Left lung (tissue), 10 donors: ENCODE measurements around the gene ZBTB46. TPM values are rescaled to one million over a fixed set of nuclear protein-coding genes. Genes with fewer than 3 reads are reported as not detected.
A peak's percentile ranks its signal among the peaks of the same experiment; 100 is the strongest.
"Not testable (repeated sequence)": the region's sequence is repeated elsewhere in the genome, so short reads cannot be mapped to it uniquely, and the experiment has no call there.

ENCODE experiments used
- ATAC-seq: fragments of 200-7000 bp; cut with Tn5 transposase; one replicate; pipeline ENCODE4 v1.9.1; 2020; ENCODE audit warnings: moderate library complexity
- DNase-seq, 4 donors: peaks; one replicate each; pipeline ENCODE4 v3.0.0-alpha.2; 2013 to 2020
- H3K27ac ChIP-seq, 2 donors: fragments of 200-600 bp; sonication (generic) in 1 of 2; one replicate each; pipeline versions ENCODE4 v1.5.0 to v1.8.0; 2020 to 2021
- H3K27me3 ChIP-seq, 2 donors: fragments of 200-600 bp; sonication (generic) in 1 of 2; one replicate each; pipeline versions ENCODE4 v1.5.0 to v1.8.0; 2020 to 2021
- H3K36me3 ChIP-seq, 2 donors: fragments of 200-600 bp; sonication (generic) in 1 of 2; one replicate each; pipeline versions ENCODE4 v1.5.0 to v1.8.0; 2020 to 2021
- H3K4me1 ChIP-seq, 2 donors: fragments of 200-600 bp; one replicate each; pipeline ENCODE4 v1.8.0; 2021
- H3K4me3 ChIP-seq, 2 donors: fragments of 200-600 bp; sonication (generic) in 1 of 2; one replicate each; pipeline versions ENCODE4 v1.5.0 to v1.8.0; 2020 to 2021; ENCODE audit warnings: mild to moderate bottlenecking in 1 of 2
- H3K9me3 ChIP-seq, 2 donors: fragments of 200-600 bp; sonication (generic) in 1 of 2; one replicate each; pipeline versions ENCODE4 v1.5.0 to v1.8.0; 2020 to 2021
- CTCF ChIP-seq, 2 donors: fragments of 200-600 bp; sonication (generic) in 1 of 2; IDR thresholded peaks; one replicate each; pipeline versions ENCODE4 v1.5.0 to v1.8.0; 2021; ENCODE audit warnings: antibody characterized with exemption in 2 of 2
- intact Hi-C, 2 donors: fragments of 100-400 bp; cut with DNase I; formaldehyde crosslinking; loops; one replicate each; pipeline versions ENCODE4 v1.11.2 to v1.14.2; 2022
- polyA plus RNA-seq, 6 donors: library from polyadenylated mRNA; unstranded; fragments of 120-200 nt; gene quantifications; one replicate each; pipeline ENCODE4 v1.2.1, GENCODE V29; 2013; ENCODE audit not compliant: insufficient read length in 6 of 6
- total RNA-seq, 2 donors: library from RNA; stranded (reverse); fragmentation: NEBNext Ultra II Directional; extraction: Animal tissue kit (Norgen Biotek cat#: 25700); gene quantifications; one replicate each; pipeline ENCODE4 v1.2.1, GENCODE V29; 2021
- donor health status: DM: no; HTN: yes; CAD: no.
- donor health status: DM: no; HTN: no; CAD: no.

ZBTB46 gene
- total and polyA plus RNA-seq, 8 donors = 9.2 to 16.3 (median 11.7) TPM

DNA sequence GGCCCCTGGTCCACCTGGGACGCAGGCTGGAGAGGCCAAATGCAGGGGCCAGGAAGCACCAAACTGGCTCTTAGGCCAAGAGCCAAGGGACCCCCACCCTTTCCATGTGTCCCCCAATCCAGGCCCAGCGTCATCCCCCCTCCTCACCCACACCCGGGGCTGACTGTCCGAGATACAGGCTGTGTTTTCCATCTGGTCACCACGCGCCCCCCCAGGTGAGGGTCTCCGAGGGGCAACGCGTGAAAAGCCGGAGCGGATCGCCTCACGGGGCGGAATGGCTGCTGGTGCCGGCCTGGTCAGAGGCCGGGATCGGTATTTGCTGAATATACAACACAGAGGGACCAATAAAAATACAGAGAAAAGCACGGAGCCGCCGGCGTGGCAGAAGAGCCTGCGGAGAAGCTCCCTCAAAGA, 25.0 kb upstream of the ZBTB46 start:
- no peak for ATAC-seq
- DNase-seq = no peak

GRCh38 chr20:63855363-63856097, 24.5 kb upstream of the ZBTB46 start:
- intact Hi-C loops = loop anchor here in 1 of 2 donors (10.0 kb wide), 1 partner anchor 71 kb away; no protein-coding TSS in a partner anchor
- Histone ChIP-seq H3K4me1 (peaks cover 33 to 61% of the 10 kb centered on the region in 2 donors), H3K36me3 (no peaks in the 10 kb centered on the region), H3K4me3 (peak overlapping the region in 1 of 2 donors; percentile 7), H3K27me3 (peaks cover 0 to 37% of the 10 kb centered on the region in 2 donors), H3K27ac (peak overlapping the region; percentile 75 to 78), H3K9me3 (no peaks in the 10 kb centered on the region)
- DNase-seq = peak in 1 of 4 donors; percentile 76
- no peak for ATAC-seq
- no peak for TF ChIP-seq CTCF (IDR thresholded peaks at IDR 0.05)

More for the DNA sequence above, 25.0 kb upstream of the ZBTB46 start:
- H3K4me3 ChIP-seq = no peak overlapping the region
- intact Hi-C loops = loop anchor here in 1 of 2 donors (10.0 kb wide), 1 partner anchor 71 kb away; no protein-coding TSS in a partner anchor
- H3K36me3 ChIP-seq = peaks cover 0 to 2% of the 10 kb centered on the region in 2 donors
- TF ChIP-seq CTCF (IDR thresholded peaks at IDR 0.05) = no peak
- H3K27ac ChIP-seq = no peak overlapping the region
- no peaks in the 10 kb centered on the region for H3K9me3 ChIP-seq
- H3K27me3 ChIP-seq = peaks cover 0 to 37% of the 10 kb centered on the region in 2 donors
- H3K4me1 ChIP-seq = peaks cover 33 to 67% of the 10 kb centered on the region in 2 donors

DNA sequence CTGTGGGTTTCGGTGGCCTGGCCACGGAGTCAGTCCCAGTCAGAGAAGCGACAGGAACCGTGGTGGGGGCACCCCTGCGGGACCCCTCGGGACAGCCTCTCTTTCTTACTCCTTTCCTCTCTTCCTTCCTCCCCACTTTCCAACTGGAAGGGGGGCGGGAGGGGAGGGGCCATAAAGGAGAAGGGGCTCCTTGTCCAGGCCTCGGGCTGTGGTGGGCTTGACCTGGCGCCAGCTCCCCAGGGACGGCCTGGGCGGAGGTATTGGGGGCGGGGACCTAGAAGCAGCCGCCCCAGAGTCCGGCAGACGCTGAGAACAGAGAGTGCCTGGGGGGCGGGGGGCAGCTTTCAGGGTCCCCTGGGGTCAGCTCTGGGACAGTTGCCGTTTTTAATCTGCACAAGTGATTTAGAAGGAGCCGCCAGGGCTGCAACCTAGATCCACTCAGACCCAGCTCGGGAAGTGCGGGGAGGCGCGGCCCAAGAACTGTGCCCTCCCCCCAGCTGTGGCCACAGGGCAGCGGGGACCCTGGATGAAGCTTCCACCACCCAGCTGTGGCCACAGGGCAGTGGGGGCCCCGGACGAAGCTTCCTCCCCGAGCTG, 23.8 kb upstream of the ZBTB46 start:
- intact Hi-C loops = loop anchor here in 1 of 2 donors (10.0 kb wide), 1 partner anchor 70 kb away; no protein-coding TSS in a partner anchor
- TF ChIP-seq CTCF (IDR thresholded peaks at IDR 0.05) = no peak
- Histone ChIP-seq H3K9me3 (no peaks in the 10 kb centered on the region), H3K4me1 (peaks cover 33 to 56% of the 10 kb centered on the region in 2 donors), H3K27ac (peak overlapping the region; percentile 75 to 78), H3K27me3 (peaks cover 0 to 37% of the 10 kb centered on the region in 2 donors), H3K4me3 (peak overlapping the region in 1 of 2 donors; percentile 7), H3K36me3 (no peaks in the 10 kb centered on the region)
- peak in 1 of 4 donors; percentile 77 for DNase-seq
- peak; percentile 13 for ATAC-seq

- no peaks in the 10 kb centered on the region for H3K9me3 ChIP-seq
- H3K27ac ChIP-seq = peak overlapping the region; percentile 75 to 78
- H3K36me3 ChIP-seq = no peaks in the 10 kb centered on the region
- peak in 1 of 4 donors; percentile 84 for DNase-seq
- peaks cover 33 to 53% of the 10 kb centered on the region in 2 donors for H3K4me1 ChIP-seq
- no peak for TF ChIP-seq CTCF (IDR thresholded peaks at IDR 0.05)
- H3K27me3 ChIP-seq = peaks cover 0 to 37% of the 10 kb centered on the region in 2 donors
- intact Hi-C loops = loop anchor here in 1 of 2 donors (10.0 kb wide), 1 partner anchor 69 kb away; no protein-coding TSS in a partner anchor
- peak; percentile 58 for ATAC-seq
- peak overlapping the region in 1 of 2 donors; percentile 7 for H3K4me3 ChIP-seq
Measured at GRCh38 chr20:63854069-63854765, 23.2 kb upstream of the ZBTB46 start.

GRCh38 chr20:63853733-63854068, 22.6 kb upstream of the ZBTB46 start:
- peaks cover 0 to 38% of the 10 kb centered on the region in 2 donors for H3K27me3 ChIP-seq
- not testable (repeated sequence) for H3K4me3 ChIP-seq, ATAC-seq, H3K36me3 ChIP-seq, H3K9me3 ChIP-seq, DNase-seq
- intact Hi-C loops = loop anchor here in 1 of 2 donors (10.0 kb wide), 1 partner anchor 69 kb away; no protein-coding TSS in a partner anchor
- peaks cover 33 to 48% of the 10 kb centered on the region in 2 donors for H3K4me1 ChIP-seq
- peak overlapping the region; percentile 75 to 78 for H3K27ac ChIP-seq

GRCh38 chr20:63851548-63851943, 20.5 kb upstream of the ZBTB46 start:
- H3K4me3 ChIP-seq, DNase-seq, H3K36me3 ChIP-seq, H3K27ac ChIP-seq, ATAC-seq, H3K9me3 ChIP-seq: not testable (repeated sequence)
- intact Hi-C loops = loop anchor here in 1 of 2 donors (10.0 kb wide), 1 partner anchor 67 kb away; no protein-coding TSS in a partner anchor
- H3K4me1 ChIP-seq = peaks cover 23 to 45% of the 10 kb centered on the region in 2 donors
- H3K27me3 ChIP-seq = peaks cover 0 to 47% of the 10 kb centered on the region in 2 donors
